GM18907 (cell line): ENCODE measurements around the gene PCDH9.
"Not testable (repeated sequence)": the region's sequence is repeated elsewhere in the genome, so short reads cannot be mapped to it uniquely, and the experiment has no call there.

ENCODE experiments used
- ATAC-seq: cut with Tn5 transposase; IDR thresholded peaks from one replicate; pipeline ENCODE4 v1.9.1; 2021; ENCODE audit warnings: mild to moderate bottlenecking, moderate library complexity; ENCODE audit not compliant: unreplicated experiment

The PCDH9 gene

DNA sequence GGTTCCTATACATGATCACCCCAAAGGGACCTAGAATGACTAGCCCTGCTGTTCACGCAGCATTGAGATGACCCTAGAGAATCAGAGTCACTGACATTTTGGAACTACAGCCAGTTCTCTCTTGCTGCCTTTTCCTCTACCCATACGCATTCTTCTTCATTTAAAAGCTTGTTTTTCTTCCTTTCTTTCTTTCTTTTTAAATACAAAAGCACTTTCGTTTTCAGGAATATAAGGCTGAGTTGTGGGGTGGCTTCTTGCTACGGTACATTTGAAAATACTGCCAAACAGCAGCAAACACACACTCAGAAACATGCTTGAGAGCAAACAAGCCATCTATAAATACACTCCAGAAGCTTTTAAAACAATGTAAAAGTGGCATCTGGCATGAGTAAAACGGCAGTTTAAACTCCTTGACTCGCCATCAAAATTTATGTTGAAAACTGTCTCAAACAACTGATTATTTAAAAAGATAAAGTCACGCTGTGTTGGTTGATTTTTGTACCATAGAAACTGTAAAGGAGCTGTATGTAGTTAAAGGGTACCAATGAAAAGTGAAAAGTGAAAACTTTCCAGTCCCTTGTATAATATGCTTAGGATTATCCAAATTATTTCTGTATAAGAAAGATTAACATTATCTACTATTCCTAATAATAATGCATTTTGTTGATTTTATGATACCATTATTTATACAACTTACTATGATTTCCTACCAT is 95.6 kb downstream of the PCDH9 start:
- ATAC-seq, result no peak

DNA sequence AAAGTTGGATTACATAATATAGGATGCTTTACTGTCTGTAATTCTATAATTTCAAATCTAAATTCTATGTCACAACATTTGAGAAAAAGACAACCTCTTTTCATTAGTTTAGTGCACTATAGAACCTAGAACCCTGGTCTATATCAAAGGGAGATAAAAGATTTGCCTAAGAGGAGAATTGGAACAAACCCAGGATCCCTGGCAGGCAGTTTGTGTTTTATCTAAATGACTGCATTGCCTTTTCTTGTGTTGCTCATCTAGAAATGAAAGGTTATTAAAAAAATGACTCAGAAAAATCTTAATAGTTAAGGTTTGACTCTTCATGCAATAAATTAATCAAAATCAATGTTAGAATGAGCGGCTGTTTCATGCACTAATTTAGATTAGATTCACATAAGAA is 96.7 kb downstream of the PCDH9 start:
- ATAC-seq, result no peak

DNA sequence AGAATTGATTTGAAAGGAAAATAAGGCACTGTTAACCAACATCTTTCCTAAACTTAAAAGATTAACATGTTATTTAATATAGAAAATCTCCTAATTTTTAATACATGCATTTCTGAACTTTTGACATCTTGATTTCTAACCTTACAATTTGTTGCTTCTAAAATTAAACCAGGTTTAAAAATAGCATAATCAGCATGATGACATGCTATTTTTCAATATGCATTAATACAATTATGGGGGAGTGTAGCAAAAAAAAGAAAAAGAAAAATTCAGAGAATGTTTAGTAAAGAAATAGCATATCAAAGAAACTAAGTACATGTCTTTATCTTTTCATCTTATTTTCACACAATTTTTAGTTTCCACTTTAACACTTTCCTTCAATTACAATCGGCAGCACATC is 98.7 kb downstream of the PCDH9 start:
- no peak for ATAC-seq

DNA sequence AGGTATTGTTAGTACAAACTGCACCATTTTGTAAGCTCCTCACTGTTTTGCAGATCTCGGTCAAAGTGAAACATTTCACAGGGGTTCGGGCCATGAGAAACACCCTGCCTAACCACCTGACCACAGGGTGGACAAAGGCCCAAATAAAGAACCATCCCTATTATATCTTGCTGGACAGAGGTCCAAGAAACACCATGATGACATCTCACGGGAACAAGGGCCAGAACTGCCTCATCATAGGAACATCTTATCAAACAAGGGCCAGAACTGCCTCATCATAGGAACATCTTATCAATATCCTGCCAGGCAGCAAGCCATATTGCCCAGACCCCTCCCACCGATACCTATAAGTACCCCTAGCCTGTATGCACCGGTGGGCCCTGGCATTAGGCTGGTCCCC is 99.7 kb downstream of the PCDH9 start:
- ATAC-seq, result no peak

DNA sequence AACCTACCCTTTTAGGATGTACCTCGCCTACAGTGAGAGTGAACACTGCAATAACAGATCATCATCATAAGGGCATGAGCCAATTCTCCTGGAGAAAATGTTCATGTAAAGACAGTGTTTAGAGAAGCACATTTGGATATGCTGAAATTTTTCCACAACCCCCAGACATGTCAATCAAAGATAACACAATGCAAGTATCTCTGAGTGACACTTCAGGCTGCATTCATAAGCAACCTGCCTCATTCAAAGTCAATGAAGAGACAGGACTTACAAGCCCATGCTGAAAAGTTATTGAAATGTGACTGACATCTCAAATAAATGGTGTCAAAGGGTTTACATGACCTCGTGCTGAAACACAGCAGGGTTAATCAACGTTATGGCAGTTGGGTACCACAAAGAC is 102.0 kb downstream of the PCDH9 start:
- ATAC-seq, result no peak

DNA sequence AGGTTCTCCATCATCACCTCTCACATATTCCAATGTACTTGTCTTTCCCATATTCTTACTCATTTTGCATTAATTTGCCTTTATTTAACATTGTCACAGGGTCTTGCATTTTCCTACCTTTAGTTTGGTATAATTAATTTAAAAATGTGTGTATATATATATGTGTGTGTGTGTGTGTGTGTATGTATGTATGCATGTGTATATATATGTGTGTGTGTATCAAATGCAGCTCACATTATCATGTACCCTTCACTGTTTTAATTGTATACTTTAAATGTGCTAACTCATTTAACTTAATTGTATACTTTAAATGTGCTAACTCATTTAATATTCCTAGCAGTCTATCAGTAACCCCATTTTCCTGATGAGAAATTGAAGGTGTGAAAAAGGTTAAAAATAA is 104.5 kb downstream of the PCDH9 start:
- no peak for ATAC-seq

DNA sequence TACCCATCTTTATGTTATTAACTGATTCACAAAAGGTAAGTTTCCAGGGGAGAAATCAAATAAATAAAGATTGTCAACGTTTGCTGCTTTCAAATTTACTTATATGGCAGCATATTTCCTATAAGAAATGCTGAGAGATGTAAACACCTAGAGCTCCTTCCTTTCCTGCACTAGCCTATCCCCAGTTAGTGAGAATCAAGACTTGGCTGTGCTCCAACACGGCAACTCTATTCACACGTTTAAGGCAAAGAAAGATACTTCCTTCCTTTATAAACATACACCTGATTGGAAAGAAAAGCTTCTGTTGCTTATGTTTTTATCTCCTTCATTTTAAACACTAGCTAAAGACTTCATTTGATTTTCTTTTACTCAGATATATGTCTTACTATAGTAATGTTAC is 107.0 kb downstream of the PCDH9 start:
- ATAC-seq, result no peak

DNA sequence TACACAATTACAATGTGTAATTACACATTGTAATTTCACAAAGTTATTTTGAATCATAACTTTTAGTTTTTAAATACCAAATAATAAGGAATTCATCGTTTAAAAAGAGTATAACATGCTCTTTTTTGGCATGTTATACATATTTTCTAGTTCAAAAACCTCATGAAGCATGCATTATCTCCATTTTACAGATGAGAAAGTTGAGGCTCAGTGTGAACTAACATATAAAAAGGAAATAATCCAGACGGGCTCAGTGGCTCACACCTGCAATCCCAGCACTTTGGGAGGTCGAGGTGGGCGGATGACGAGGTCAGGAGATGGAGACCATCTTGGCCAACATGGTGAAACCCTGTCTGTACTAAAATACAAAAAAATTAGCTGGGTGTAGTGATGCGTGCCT is 107.9 kb downstream of the PCDH9 start:
- ATAC-seq, result no peak

DNA sequence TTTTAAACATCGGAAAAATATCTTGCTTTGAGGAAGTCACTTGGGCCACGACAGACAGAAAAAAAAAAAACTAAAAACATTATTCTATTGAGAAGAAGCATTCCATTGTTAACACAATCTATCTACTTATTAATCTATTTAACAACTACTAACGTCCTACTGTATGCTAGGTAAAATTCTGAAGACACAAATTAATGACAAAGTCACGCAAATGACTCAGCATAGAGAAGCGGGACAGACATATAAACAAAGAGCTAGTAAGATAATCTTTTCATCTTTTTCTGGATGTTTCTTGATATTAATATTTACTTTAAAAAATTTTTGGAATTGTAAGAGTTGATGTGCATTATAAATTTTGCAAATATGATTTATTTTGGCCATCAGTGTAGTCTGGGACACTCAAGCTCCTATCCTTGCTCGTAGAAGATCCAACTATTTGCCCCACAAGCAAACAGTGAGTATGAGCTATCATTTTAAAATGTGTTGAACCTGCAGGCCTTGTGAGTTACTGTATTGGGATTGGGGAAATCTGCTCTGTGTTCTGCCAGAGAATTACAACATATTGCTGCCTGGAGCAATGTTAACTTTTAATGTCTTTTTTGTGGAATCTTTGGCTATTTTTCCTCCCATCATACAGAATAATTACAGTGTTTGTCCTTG is 109.1 kb downstream of the PCDH9 start:
- no peak for ATAC-seq

DNA sequence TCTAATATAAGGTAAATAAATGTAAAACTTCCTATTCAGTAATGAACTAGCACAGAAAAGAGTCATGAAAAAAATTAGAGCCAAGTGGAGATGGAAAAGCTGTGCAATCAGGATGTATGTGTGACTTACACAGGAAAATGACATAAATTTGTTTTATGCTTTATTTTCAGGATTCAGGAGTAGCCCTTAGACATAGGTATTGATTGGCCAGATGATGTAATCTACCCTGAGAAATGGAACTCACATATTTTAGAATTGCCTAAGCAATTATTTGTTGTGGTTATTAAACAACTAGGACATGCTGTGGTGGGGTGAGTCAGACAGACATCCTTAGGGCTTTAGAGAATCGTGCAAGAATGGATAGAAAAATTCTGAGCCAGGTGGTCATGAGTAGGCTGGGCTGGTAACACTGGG is 110.6 kb downstream of the PCDH9 start:
- no peak for ATAC-seq

DNA sequence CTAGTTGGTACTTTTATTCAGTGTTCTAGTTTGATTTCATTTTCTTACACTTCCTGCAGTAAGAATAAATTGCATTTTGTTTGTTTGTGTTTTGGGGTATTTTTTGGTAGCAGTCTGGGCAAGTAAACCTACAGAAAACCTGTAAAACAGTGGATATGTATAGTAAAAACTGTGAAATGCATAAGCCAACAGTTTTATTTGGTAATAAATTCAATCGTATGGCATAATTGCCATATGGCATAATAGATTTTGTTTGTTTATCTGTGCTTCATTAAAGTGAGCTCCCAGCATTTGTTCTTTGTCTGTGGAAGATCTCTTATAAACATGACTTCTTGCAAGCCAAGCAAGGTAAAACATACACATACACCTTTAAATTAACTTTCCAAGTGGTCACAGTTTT is 111.9 kb downstream of the PCDH9 start:
- no peak for ATAC-seq

DNA sequence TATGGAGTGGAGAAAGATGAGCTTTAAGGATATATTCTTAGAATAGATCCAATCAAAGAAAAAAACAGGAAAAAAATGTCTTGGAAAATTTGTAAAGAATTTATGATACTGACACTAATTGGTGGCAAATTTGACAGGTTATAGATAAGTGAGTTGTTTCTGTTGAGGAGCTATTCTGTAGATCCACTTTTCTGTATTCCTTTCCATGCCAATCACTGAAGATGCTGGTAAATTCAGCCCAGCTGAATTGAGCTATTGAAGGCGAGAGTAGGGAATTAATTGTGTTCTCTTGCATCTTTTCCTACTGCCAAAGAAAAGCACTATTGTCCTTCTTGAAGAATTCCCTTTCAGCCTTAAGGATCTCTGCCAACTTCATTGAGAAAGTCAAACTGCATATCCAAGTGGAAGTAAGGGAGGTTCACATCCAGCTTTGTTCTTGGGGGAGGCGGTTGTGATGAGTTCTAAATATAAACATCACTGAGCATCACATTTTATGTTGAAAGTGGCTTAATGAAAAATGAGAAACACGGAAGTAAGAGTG is 113.1 kb downstream of the PCDH9 start:
- ATAC-seq, result no peak

DNA sequence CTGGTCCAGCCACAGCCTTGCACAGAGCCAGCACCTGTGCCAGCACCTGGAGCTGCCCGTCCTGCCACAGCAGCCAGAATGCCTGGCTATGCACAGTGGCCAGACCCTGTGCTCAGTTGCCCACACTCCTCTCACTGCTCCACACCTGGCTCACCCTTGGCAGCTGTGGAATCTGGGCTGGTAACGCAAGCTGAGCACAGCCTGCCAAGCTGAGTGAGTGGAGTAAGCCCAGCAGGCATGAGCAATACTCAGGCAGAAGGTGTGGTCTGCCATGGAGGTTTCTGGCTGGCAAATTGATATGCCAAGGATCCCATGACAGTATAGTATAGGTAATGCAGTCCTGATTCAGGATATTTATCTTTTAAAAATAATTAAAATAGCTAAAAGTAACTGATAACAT is 122.2 kb downstream of the PCDH9 start:
- no peak for ATAC-seq

DNA sequence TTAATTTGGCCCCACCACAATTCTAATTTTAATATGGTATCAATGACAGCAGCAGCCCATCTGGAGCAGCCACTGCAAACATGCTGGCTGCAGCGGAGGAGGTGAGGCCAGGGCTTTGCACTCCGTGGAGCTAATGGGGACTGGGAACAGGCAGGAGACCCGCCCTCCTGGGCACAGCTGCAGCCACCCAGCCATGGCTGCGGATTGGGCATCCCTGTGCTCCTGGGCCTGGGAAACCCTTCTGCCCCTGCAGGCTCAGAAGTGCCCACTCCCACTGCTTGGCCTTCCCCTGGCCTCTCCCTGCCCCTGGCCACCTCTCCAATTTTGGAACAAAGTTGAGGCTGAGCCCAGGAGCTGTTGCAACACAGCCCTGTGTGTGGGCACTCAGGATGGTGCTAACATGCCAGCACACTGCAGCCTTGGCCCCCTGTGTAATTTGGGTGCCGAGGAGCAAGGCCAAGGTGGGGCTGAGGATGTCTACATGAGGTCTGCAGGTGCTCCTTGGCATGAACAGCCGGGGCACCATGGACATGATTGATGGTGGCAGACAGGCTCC is 123.6 kb downstream of the PCDH9 start:
- no peak for ATAC-seq

DNA sequence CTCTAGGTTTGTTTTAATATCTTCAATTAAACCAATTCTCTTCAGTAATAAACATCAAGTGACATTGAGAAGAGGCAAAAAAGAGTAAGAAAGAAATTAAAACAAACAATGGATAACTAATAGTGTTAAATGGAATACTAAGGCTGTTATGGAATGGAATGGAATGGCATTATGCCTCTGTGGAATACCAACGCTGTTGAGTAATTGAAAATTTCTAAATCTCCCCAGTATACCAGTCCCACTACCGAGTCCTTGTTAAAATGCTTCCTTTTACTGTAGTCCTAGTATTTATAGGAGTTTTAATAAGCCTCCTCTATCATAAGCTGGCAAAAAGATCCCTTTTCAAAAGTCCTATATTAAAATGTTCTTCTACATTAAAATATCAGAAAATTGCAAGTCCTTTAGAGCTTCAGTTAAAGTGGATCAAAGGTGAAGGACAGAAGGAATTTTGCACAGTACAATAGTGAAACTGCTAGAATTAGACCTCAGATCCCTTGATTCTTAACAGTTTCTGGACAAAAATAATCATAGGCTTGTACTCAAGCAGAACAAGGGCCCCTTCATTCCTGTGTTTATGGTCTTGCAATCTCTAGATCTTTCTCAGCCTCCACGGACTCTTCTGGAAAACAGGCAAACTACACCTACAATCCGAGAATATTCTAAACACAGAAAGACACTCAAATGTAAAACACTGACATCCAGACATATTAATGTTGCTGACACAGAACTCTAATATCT is 128.2 kb downstream of the PCDH9 start:
- ATAC-seq, result no peak

DNA sequence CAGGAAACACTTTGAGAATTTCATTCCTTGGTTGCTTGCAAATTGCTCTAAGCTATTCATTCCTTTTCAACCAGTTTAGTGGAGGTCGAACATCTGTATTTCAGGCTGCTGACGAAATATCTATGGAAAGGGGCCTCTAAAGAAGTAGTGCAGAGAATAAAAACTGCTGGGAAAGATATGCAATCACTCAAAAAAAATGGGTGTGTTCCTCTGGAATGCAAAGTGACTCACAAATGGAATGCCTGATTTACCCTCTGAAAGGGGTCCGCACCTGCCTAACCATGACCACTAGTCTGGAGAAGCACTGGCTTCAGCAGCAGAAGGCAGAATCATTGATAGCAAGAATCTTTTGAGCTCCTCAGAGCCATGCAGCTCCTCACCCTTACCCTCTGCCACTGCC is 129.4 kb downstream of the PCDH9 start:
- ATAC-seq, result no peak

DNA sequence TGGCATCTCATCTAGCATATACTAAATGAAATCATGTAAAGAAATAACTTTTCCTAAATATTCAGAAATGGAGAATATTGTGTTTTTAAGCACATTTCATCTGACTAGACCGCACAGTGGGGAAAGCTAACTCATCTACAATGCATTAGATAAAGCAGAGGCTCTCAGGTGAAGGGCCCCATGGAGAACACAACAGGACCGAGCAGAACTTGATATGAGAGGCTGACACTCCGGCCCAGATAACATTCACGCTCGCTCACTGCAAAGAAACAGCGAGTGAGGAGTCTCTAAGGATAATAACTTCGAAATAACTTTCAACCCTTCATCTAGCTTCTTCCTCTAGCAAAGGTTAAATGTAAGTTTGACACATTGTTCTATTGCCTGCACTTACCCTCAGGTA is 130.6 kb downstream of the PCDH9 start:
- ATAC-seq, result no peak

DNA sequence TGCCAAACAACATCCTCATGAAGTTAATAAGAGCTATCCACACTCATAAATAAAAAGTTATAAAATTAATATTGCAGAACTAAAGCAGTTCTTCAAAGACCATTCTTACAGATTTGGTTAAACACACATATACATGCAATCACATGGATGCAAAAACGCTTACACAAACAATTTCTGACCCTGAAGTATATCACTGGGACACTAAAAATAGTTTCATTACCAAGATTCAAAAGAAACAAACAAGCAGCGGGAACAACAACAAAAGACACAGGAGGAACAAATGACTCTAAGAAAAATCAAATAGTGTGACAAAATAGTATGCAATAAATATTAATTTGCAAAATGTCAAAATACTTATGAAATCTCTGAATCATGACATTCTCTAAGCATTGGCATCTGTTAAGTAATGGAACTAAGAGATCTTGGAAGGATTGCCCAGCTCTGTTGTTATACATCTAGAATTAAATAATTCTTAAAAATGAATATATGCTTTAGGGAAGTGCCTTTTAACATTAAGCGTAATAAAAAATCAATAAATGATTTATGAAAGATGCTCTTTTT is 132.2 kb downstream of the PCDH9 start:
- no peak for ATAC-seq

DNA sequence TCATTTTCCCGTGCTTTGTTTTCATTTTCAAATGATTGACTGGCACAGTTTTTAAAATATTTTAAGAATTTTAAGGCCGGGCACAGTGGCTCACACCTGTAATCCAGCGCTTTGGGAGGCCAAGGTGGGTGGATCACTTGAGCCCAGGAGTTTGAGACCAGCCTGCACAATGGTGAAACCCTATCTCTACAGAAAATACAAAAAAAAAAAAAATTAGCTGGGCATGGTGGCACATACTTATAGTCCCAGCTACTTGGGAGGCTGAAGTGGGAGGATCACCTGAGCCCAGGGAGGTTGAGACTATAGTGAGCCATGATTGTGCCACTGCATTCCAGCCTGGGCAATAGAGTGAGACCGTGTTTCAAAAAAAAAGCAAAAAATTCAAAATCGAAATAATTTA is 133.2 kb downstream of the PCDH9 start:
- ATAC-seq, result not testable (repeated sequence)

DNA sequence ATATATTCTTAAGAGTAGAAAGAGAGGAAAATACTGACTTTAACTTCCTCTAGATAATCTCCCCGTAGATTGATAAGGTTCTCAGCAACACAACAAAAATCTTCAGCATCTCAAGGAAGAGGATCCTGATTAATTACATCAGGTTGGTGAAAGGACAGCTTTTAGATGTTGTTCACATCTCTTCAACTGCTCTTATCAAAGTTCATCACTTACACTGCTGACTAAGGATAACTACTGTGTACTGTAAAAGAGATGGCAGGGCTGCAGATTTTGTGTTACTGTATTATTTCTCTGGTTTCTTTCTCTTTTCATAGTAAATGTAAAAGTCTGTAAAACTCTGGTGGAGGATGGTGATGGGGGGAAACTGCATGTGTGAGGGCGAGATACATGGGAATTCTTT is 133.7 kb downstream of the PCDH9 start:
- no peak for ATAC-seq

DNA sequence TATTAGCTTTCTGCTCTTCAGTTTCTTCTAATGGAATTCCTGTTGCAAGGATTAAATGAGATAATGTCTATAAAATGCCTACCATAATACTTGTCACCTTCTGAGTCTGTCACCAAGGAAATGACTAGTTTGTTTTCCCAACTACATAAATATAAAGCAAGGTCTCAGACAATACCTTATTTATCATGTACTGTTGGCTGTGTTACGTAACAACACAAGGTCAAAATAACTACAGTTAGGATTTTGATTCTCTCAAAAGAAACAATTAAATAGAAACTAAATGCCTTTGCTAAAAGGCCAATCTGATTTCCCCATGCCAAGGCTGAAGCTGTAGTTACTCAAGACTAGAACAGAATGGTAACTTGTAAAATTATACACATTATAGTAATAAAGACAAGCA is 134.5 kb downstream of the PCDH9 start:
- ATAC-seq, result no peak
